ENCODE data around the gene DHRS2. TPM values are rescaled to one million over a fixed set of nuclear protein-coding genes. Genes with fewer than 3 reads are reported as not detected.

The DHRS2 gene
- total and polyA plus RNA-seq, 2 of the 4 experiments (the other 2 are of a cell fraction) = 0.12 to 0.18 TPM

- H3K4me1 ChIP-seq (ENCODE audit: control insufficient read depth, insufficient read depth, low read length) = no peaks in the 10 kb centered on the region
- no peak overlapping the region for H3K4me3 ChIP-seq (ENCODE audit: insufficient read depth, low read depth, low read length)
- H2BK20ac ChIP-seq (ENCODE audit: low read depth, low read length) = no peak overlapping the region
- H3K79me1 ChIP-seq (ENCODE audit: low read depth in 1 of 2, low read length in 2 of 2) = no peaks in the 10 kb centered on the region
- intact Hi-C loops (cut with micrococcal nuclease) (no loop called here), in situ Hi-C loops (cut with MboI; ENCODE audit: low sequenced_read_pairs) (no loop called here), dilution Hi-C loops (cut with HindIII; ENCODE audit: low sequenced_read_pairs, unreplicated experiment) (no loop called here)
- no peak overlapping the region for H3K14ac ChIP-seq (replicated peaks; ENCODE audit: low read depth, low read length)
- ATAC-seq (ENCODE audit: low read depth) (no peak), DNase-seq (no peak)
- H3K4me2 ChIP-seq (ENCODE audit: low read depth, low read length) = no peak overlapping the region
- CTCF ChIA-PET = no interaction called here
- TF ChIP-seq SMC3 (IDR thresholded peaks at IDR 0.05; ENCODE audit: low read depth, low read length) (no peak), RCOR1 (IDR thresholded peaks at IDR 0.05; ENCODE audit: insufficient replicate concordance, low read length) (no peak), BHLHE40 (IDR thresholded peaks at IDR 0.05; ENCODE audit: low read depth, low read length) (no peak), CTCF (conservative IDR thresholded peaks at IDR 0.05; ENCODE audit: low read depth, low read length) (no peak), POLR2A (IDR thresholded peaks at IDR 0.05; ENCODE audit: low read depth, low read length) (no peak), RFX5 (IDR thresholded peaks at IDR 0.05; ENCODE audit: low read depth, low read length) (no peak), MAZ (IDR thresholded peaks at IDR 0.05; ENCODE audit: borderline replicate concordance, low read depth, low read length) (no peak)
- TF ChIP-seq, protein P1, sequence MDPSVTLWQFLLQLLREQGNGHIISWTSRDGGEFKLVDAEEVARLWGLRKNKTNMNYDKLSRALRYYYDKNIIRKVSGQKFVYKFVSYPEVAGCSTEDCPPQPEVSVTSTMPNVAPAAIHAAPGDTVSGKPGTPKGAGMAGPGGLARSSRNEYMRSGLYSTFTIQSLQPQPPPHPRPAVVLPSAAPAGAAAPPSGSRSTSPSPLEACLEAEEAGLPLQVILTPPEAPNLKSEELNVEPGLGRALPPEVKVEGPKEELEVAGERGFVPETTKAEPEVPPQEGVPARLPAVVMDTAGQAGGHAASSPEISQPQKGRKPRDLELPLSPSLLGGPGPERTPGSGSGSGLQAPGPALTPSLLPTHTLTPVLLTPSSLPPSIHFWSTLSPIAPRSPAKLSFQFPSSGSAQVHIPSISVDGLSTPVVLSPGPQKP (IDR thresholded peaks at IDR 0.05; ENCODE audit: borderline replicate concordance, low read depth, low read length) = no peak
- TF ChIP-seq, protein P2, sequence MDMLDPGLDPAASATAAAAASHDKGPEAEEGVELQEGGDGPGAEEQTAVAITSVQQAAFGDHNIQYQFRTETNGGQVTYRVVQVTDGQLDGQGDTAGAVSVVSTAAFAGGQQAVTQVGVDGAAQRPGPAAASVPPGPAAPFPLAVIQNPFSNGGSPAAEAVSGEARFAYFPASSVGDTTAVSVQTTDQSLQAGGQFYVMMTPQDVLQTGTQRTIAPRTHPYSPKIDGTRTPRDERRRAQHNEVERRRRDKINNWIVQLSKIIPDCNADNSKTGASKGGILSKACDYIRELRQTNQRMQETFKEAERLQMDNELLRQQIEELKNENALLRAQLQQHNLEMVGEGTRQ (IDR thresholded peaks at IDR 0.05; ENCODE audit: low read depth, low read length) = no peak
- no peak overlapping the region for H2BK15ac ChIP-seq (ENCODE audit: low read depth, low read length)
- POLR2A ChIA-PET (ENCODE audit: unreplicated experiment) = no interaction called here
- H4K20me1 ChIP-seq (ENCODE audit: insufficient read depth, low read length) = no peaks in the 10 kb centered on the region
- no peak overlapping the region for H3K23ac ChIP-seq (ENCODE audit: low read depth, low read length)
- no peak overlapping the region for H2AFZ ChIP-seq (replicated peaks; ENCODE audit: low read length, poor library complexity)
- H3K36me3 ChIP-seq (ENCODE audit: control insufficient read depth, insufficient read depth, low read length) = no peaks in the 10 kb centered on the region
- no peak overlapping the region for H2AK9ac ChIP-seq (replicated peaks; ENCODE audit: low read depth, low read length, poor library complexity)
- no peak overlapping the region for H3K18ac ChIP-seq (ENCODE audit: low read depth, low read length)
- no peaks in the 10 kb centered on the region for H3K9me1 ChIP-seq (ENCODE audit: insufficient read depth, low read length)
- H3K9me3 ChIP-seq (ENCODE audit: control insufficient read depth, insufficient read depth, low read length) = no peaks in the 10 kb centered on the region
- H2BK120ac ChIP-seq (ENCODE audit: low read depth, low read length) = no peak overlapping the region
- BruUV-seq (replicated peaks) = no TSS peak
- 0% methylated on average over 2 of the region's 2 CpGs; no CpG with 5 or more reads in 1 of the 2 experiments for WGBS, 2 experiments (ENCODE audit: extremely low coverage in 2 of 2, insufficient read length in 1 of 2)
- no peak overlapping the region for H3K56ac ChIP-seq (ENCODE audit: extremely low read depth, insufficient read depth, low read length)
- no peak overlapping the region for H2BK5ac ChIP-seq (ENCODE audit: low read depth, low read length, poor library complexity, severe bottlenecking)
- H3K27me3 ChIP-seq (ENCODE audit: control insufficient read depth, insufficient read depth, low read length) = peaks cover 1% of the 10 kb centered on the region; the same call in 1 of the 2 replicates
- no peak overlapping the region for H3K9ac ChIP-seq (ENCODE audit: low read depth, low read length)
- H3K4ac ChIP-seq (ENCODE audit: low read depth, low read length) = no peak overlapping the region
- H3K27ac ChIP-seq (ENCODE audit: insufficient read depth, low read length) = no peak overlapping the region
- no peak overlapping the region for H4K8ac ChIP-seq (ENCODE audit: low read depth in 2 of 2, low read length in 2 of 2)
- H4K91ac ChIP-seq (ENCODE audit: insufficient read depth, low read depth, low read length) = no peak overlapping the region
- H4K5ac ChIP-seq (ENCODE audit: low read depth, low read length) = no peak overlapping the region
- no peak overlapping the region for H2AK5ac ChIP-seq (ENCODE audit: low read depth, low read length)
Observed at GRCh38 chr14:23603103-23603502, 33.1 kb upstream of the DHRS2 start.
